ENCODE measurements around the gene TMEM35B.
"Not testable (repeated sequence)": the region's sequence is repeated elsewhere in the genome, so short reads cannot be mapped to it uniquely, and the experiment has no call there.

Gene TMEM35B

DNA sequence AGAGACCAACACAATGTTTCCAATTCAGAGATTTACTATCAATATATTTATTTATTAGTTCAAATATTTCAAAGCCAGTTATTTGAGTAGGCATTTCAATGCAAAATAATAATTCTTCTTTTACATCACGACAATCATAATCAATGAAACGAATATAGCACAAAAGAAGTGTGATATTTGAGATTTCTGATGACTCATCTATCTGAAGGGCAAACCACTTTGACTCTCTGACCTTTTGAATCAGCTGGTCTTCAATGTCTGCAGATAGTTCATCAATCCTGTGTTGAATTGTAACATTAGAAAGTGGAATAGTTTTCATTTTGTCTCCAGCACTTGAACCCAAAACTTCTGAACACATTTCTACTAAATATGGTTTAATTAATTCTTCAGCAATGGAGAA, 3.0 kb upstream of the TMEM35B start:
- no peak for DNase-seq
- WGBS, result 100% methylated on average over 1 of the region's 2 CpGs
- H2BK120ac ChIP-seq (ENCODE audit: low read depth, low read length), result no peak overlapping the region

DNA sequence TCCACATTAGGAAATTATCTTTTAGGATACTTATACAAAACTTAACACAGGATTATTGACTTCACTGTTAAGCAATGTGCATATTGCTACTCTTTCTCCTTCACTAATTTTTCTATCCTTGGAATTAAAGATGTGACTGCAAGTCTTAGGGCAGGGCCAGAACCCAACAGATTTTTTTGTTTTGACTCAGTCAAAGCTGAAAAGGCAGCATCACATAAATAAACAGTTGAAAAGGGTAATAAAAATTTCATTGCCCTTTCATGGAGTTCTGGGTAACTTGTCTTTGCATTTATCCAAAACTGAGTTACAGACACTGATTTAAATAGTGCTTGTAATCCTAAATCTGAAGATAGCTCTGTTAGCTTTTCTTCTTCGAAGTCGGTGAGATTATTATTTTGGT, 1.9 kb upstream of the TMEM35B start:
- Histone ChIP-seq H2BK5ac (ENCODE audit: low read depth, low read length, poor library complexity, severe bottlenecking) (no peak overlapping the region), H3K27me3 (ENCODE audit: control insufficient read depth in 1 of 2, insufficient read depth in 1 of 2, low read length in 2 of 2) (no peaks in the 10 kb centered on the region), H3K79me1 (replicated peaks; ENCODE audit: low read length, poor library complexity, severe bottlenecking) (peaks cover 19% of the 10 kb centered on the region), H3K4me2 (ENCODE audit: low read length, poor library complexity, severe bottlenecking) (no peak overlapping the region), H2AFZ (ENCODE audit: low read depth, low read length) (no peak overlapping the region), H3K27ac (ENCODE audit: low read length, poor library complexity, severe bottlenecking) (no peak overlapping the region), H2BK15ac (ENCODE audit: low read depth, poor library complexity, severe bottlenecking) (no peak overlapping the region), H3K9me3 (ENCODE audit: control insufficient read depth, low read length) (no peaks in the 10 kb centered on the region), H2AK5ac (ENCODE audit: low read length, severe bottlenecking) (no peak overlapping the region), H4K8ac (ENCODE audit: low read length) (no peak overlapping the region), H3K4ac (ENCODE audit: low read depth in 1 of 2, low read length in 2 of 2) (no peak overlapping the region), H2BK120ac (ENCODE audit: low read depth, low read length) (no peak overlapping the region), H3K18ac (ENCODE audit: low read depth in 1 of 2, low read length in 2 of 2) (no peak overlapping the region), H3K4me1 (ENCODE audit: control insufficient read depth, insufficient read depth, low read depth, low read length) (peaks cover 9% of the 10 kb centered on the region), H3K14ac (ENCODE audit: low read length in 2 of 2) (no peak overlapping the region), H3K4me3 (ENCODE audit: insufficient read depth in 1 of 2, low read depth in 1 of 2, low read length in 2 of 2) (peak overlapping the region in 1 of 2 experiments; percentile 4), H4K91ac (ENCODE audit: low read length) (no peak overlapping the region), H2BK12ac (ENCODE audit: low read length in 2 of 2) (no peak overlapping the region), H3K9ac (ENCODE audit: low read length) (peak overlapping the region; percentile 30), H3K23ac (ENCODE audit: low read length in 2 of 2) (no peak overlapping the region), H3K36me3 (ENCODE audit: control insufficient read depth in 1 of 2, insufficient read depth in 2 of 2, low read depth in 1 of 2, low read length in 2 of 2) (peaks cover 7 to 38% of the 10 kb centered on the region in 2 experiments)
- WGBS, result 97% methylated on average over 2 of the region's 2 CpGs
- no peak for DNase-seq

More for the DNA sequence above, 3.0 kb upstream of the TMEM35B start:
- Histone ChIP-seq H3K9me3 (ENCODE audit: control insufficient read depth, low read length) (no peaks in the 10 kb centered on the region), H4K8ac (ENCODE audit: low read length) (no peak overlapping the region), H2AFZ (ENCODE audit: low read depth, low read length) (no peak overlapping the region), H3K18ac (ENCODE audit: low read depth in 1 of 2, low read length in 2 of 2) (no peak overlapping the region), H3K27ac (ENCODE audit: low read length, poor library complexity, severe bottlenecking) (no peak overlapping the region), H3K23ac (ENCODE audit: low read length in 2 of 2) (no peak overlapping the region), H3K27me3 (ENCODE audit: control insufficient read depth in 1 of 2, insufficient read depth in 1 of 2, low read length in 2 of 2) (no peaks in the 10 kb centered on the region), H2BK15ac (ENCODE audit: low read depth, poor library complexity, severe bottlenecking) (no peak overlapping the region), H3K4me2 (ENCODE audit: low read length, poor library complexity, severe bottlenecking) (no peak overlapping the region), H2BK12ac (ENCODE audit: low read length in 2 of 2) (no peak overlapping the region), H3K4ac (ENCODE audit: low read depth in 1 of 2, low read length in 2 of 2) (no peak overlapping the region), H2AK5ac (ENCODE audit: low read length, severe bottlenecking) (no peak overlapping the region), H3K79me1 (replicated peaks; ENCODE audit: low read length, poor library complexity, severe bottlenecking) (peaks cover 11% of the 10 kb centered on the region), H3K14ac (ENCODE audit: low read length in 2 of 2) (no peak overlapping the region), H4K91ac (ENCODE audit: low read length) (no peak overlapping the region), H3K9ac (ENCODE audit: low read length) (no peak overlapping the region), H3K4me3 (ENCODE audit: insufficient read depth in 1 of 2, low read depth in 1 of 2, low read length in 2 of 2) (no peak overlapping the region), H2BK5ac (ENCODE audit: low read depth, low read length, poor library complexity, severe bottlenecking) (no peak overlapping the region), H3K36me3 (ENCODE audit: control insufficient read depth in 1 of 2, insufficient read depth in 2 of 2, low read depth in 1 of 2, low read length in 2 of 2) (peaks cover 3 to 39% of the 10 kb centered on the region in 2 experiments), H3K4me1 (ENCODE audit: control insufficient read depth, insufficient read depth, low read depth, low read length) (peaks cover 7% of the 10 kb centered on the region)

DNA sequence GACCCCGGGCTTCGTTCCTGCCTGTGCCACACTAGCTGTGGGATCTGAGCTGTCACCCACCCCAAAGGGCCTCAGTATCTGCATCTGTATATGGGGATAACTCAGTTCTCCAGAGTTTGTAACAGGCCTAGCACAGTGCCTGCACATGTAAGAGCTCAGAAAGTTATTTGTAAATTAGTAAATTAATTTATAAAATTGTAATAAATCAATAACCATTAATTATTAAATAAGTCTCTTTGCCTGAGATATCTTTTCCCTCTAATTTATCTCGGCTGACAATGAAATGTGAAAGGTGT, 410 bp upstream of the TMEM35B start:
- Histone ChIP-seq H4K8ac (ENCODE audit: low read length) (peak overlapping the region; percentile 99), H3K79me1 (replicated peaks; ENCODE audit: low read length, poor library complexity, severe bottlenecking) (peaks cover 25% of the 10 kb centered on the region), H3K4me3 (ENCODE audit: insufficient read depth in 1 of 2, low read depth in 1 of 2, low read length in 2 of 2) (peak overlapping the region; percentile 90 to 98), H2BK120ac (ENCODE audit: low read depth, low read length) (peak overlapping the region; percentile 66), H2AFZ (ENCODE audit: low read depth, low read length) (peak overlapping the region; percentile 21), H2BK12ac (ENCODE audit: low read length in 2 of 2) (peak overlapping the region in 1 of 2 experiments; percentile 77), H3K4me2 (ENCODE audit: low read length, poor library complexity, severe bottlenecking) (peak overlapping the region; percentile 89), H3K36me3 (ENCODE audit: control insufficient read depth in 1 of 2, insufficient read depth in 2 of 2, low read depth in 1 of 2, low read length in 2 of 2) (peaks cover 8 to 41% of the 10 kb centered on the region in 2 experiments), H3K14ac (ENCODE audit: low read length in 2 of 2) (peak overlapping the region in 1 of 2 experiments; percentile 99), H3K27ac (ENCODE audit: low read length, poor library complexity, severe bottlenecking) (peak overlapping the region; percentile 90), H3K9ac (ENCODE audit: low read length) (peak overlapping the region; percentile 96), H3K4ac (ENCODE audit: low read depth in 1 of 2, low read length in 2 of 2) (peak overlapping the region; percentile 75 to 76), H4K91ac (ENCODE audit: low read length) (peak overlapping the region; percentile 94), H3K18ac (ENCODE audit: low read depth in 1 of 2, low read length in 2 of 2) (peak overlapping the region; percentile 92 to 98)
- not testable (repeated sequence) for H2BK15ac ChIP-seq (ENCODE audit: low read depth, poor library complexity, severe bottlenecking); H3K23ac ChIP-seq (ENCODE audit: low read length in 2 of 2); DNase-seq; H3K4me1 ChIP-seq (ENCODE audit: control insufficient read depth, insufficient read depth, low read depth, low read length); H2BK5ac ChIP-seq (ENCODE audit: low read depth, low read length, poor library complexity, severe bottlenecking); H3K27me3 ChIP-seq (ENCODE audit: control insufficient read depth in 1 of 2, insufficient read depth in 1 of 2, low read length in 2 of 2); H2AK5ac ChIP-seq (ENCODE audit: low read length, severe bottlenecking); H3K9me3 ChIP-seq (ENCODE audit: control insufficient read depth, low read length)
- WGBS, result 0% methylated on average over 1 of the region's 3 CpGs

DNA sequence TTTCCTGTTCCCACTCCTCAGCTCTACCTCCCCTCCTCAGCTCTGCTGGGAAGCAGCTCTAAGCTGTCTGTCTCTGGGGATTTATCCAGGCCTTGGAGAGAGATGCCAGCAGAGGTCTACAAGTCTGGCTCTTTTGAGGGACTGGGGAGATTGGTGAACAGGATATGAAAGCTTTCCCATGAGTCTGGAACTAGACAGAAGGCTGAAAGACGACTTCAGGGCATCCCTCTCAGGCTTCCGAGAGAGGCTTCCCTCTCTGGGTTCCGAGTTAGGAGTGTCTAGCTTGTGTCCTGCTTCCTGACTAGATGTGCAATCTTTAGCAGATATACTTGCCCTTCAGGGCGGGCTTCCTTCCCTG, 733 bp downstream of the TMEM35B start:
- H3K4ac ChIP-seq (ENCODE audit: low read depth in 1 of 2, low read length in 2 of 2), result peak overlapping the region in 1 of 2 experiments; percentile 56
- H3K4me1 ChIP-seq (ENCODE audit: control insufficient read depth, insufficient read depth, low read depth, low read length), result peaks cover 9% of the 10 kb centered on the region
- H3K4me3 ChIP-seq (ENCODE audit: insufficient read depth in 1 of 2, low read depth in 1 of 2, low read length in 2 of 2), result peak overlapping the region; percentile 90 to 98
- H3K4me2 ChIP-seq (ENCODE audit: low read length, poor library complexity, severe bottlenecking), result peak overlapping the region; percentile 89
- H2BK120ac ChIP-seq (ENCODE audit: low read depth, low read length), result peak overlapping the region; percentile 81
- H3K79me1 ChIP-seq (replicated peaks; ENCODE audit: low read length, poor library complexity, severe bottlenecking), result peaks cover 25% of the 10 kb centered on the region
- no peak overlapping the region for H2BK12ac ChIP-seq (ENCODE audit: low read length in 2 of 2)
- H2AFZ ChIP-seq (ENCODE audit: low read depth, low read length), result no peak overlapping the region
- H3K27me3 ChIP-seq (ENCODE audit: control insufficient read depth in 1 of 2, insufficient read depth in 1 of 2, low read length in 2 of 2), result no peaks in the 10 kb centered on the region
- H3K9me3 ChIP-seq (ENCODE audit: control insufficient read depth, low read length), result no peaks in the 10 kb centered on the region
- peak overlapping the region; percentile 96 for H3K9ac ChIP-seq (ENCODE audit: low read length)
- no peak overlapping the region for H3K23ac ChIP-seq (ENCODE audit: low read length in 2 of 2)
- no peak overlapping the region for H4K91ac ChIP-seq (ENCODE audit: low read length)
- DNase-seq, result peak; percentile 70
- peaks cover 8 to 39% of the 10 kb centered on the region in 2 experiments for H3K36me3 ChIP-seq (ENCODE audit: control insufficient read depth in 1 of 2, insufficient read depth in 2 of 2, low read depth in 1 of 2, low read length in 2 of 2)
- peak overlapping the region; percentile 35 to 62 for H3K14ac ChIP-seq (ENCODE audit: low read length in 2 of 2)
- peak overlapping the region; percentile 90 for H3K27ac ChIP-seq (ENCODE audit: low read length, poor library complexity, severe bottlenecking)
- no peak overlapping the region for H2BK15ac ChIP-seq (ENCODE audit: low read depth, poor library complexity, severe bottlenecking)
- H4K8ac ChIP-seq (ENCODE audit: low read length), result peak overlapping the region; percentile 51
- WGBS, result 4% methylated on average over 3 of the region's 4 CpGs
- peak overlapping the region; percentile 11 for H2BK5ac ChIP-seq (ENCODE audit: low read depth, low read length, poor library complexity, severe bottlenecking)
- peak overlapping the region; percentile 43 for H2AK5ac ChIP-seq (ENCODE audit: low read length, severe bottlenecking)
- H3K18ac ChIP-seq (ENCODE audit: low read depth in 1 of 2, low read length in 2 of 2), result peak overlapping the region; percentile 6 to 81

All from mesenchymal stem cell (in vitro differentiated cells and primary cell).